GM12878 (cell line): ENCODE results near the gene SLC8B1.

Experiments used
- CHD2 ChIP-seq: IDR thresholded peaks from 2 replicates; pipeline ENCODE4 v1.6.1; 2011; ENCODE audit warnings: low read depth, low read length, improper control_type of control experiment, borderline replicate concordance
- CTCF ChIP-seq, 3 experiments: IDR thresholded peaks in 2 of 3; conservative IDR thresholded peaks in 1 of 3; 2 replicates each; pipeline ENCODE4 v1.5.1; 2011; ENCODE audit warnings: low read depth in 3 of 3, low read length in 3 of 3, mild to moderate bottlenecking in 3 of 3, control low read depth in 2 of 3, moderate library complexity in 2 of 3, inconsistent platforms in 1 of 3, mixed read lengths in 1 of 3; ENCODE audit not compliant: control insufficient read depth in 2 of 3, insufficient read depth in 1 of 3; ENCODE audit errors: extremely low read depth in 1 of 3
- GABPA ChIP-seq: IDR thresholded peaks from 2 replicates; pipeline ENCODE4 v1.6.1; 2014; ENCODE audit warnings: antibody characterized with exemption, low read depth, mild to moderate bottlenecking, inconsistent platforms
- MYC ChIP-seq: IDR thresholded peaks from 2 replicates; pipeline ENCODE4 v1.6.1; 2011; ENCODE audit warnings: mild to moderate bottlenecking, low read length, moderate library complexity, inconsistent platforms; ENCODE audit not compliant: insufficient read depth, insufficient replicate concordance, insufficient read length, severe bottlenecking
- RCOR1 ChIP-seq: conservative IDR thresholded peaks from 2 replicates; pipeline ENCODE4 v1.6.1; 2012; ENCODE audit warnings: low read depth, low read length, improper control_type of control experiment
- RFX5 ChIP-seq: IDR thresholded peaks from 2 replicates; pipeline ENCODE4 v1.6.1; 2011; ENCODE audit warnings: low read depth, low read length, improper control_type of control experiment
- SMC3 ChIP-seq: IDR thresholded peaks from 2 replicates; pipeline ENCODE4 v1.6.1; 2011; ENCODE audit warnings: low read length, improper control_type of control experiment, borderline replicate concordance
- USF2 ChIP-seq: IDR thresholded peaks from 2 replicates; pipeline ENCODE4 v1.6.1; 2011; ENCODE audit warnings: low read depth, low read length, improper control_type of control experiment, borderline replicate concordance
- ZNF384 ChIP-seq: IDR thresholded peaks from 2 replicates; pipeline ENCODE4 v1.6.1; 2012; ENCODE audit warnings: low read depth, mild to moderate bottlenecking, low read length, improper control_type of control experiment, borderline replicate concordance
- TF ChIP-seq, protein P1 (sequence below): IDR thresholded peaks from 2 replicates; pipeline ENCODE4 v1.6.1; 2012; ENCODE audit warnings: low read depth, low read length, improper control_type of control experiment

DNA sequence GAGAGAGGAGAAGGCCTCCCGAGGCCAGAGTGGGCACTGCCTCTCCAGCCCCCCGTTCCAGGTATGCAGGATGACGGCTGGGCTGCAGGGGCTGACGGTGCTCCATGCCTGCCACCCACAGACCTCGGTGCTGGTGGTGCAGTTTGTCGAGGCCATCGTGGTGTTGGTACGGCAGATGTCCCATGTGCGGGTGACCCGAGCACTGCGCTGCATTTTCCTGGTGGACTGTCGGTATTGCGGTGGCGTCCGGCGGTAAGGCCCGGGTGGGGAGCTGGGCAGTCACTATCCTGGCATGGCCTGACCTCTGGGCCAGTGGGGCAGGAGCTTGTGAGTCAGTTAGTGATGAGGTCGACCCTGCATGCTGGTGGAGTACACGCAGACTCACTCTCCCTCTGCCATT lies 66.3 kb downstream of the SLC8B1 start:
- TF ChIP-seq RFX5 (no peak), SMC3 (no peak), MYC (no peak), ZNF384 (no peak), RCOR1 (no peak), CTCF (IDR thresholded peaks at IDR 0.05 in 2 of 3, conservative IDR thresholded peaks at IDR 0.05 in 1 of 3; ENCODE audit: control insufficient read depth in 2 of 3, extremely low read depth in 1 of 3, insufficient read depth in 1 of 3, low read depth in 3 of 3, low read length in 3 of 3) (no peak), USF2 (no peak), GABPA (no peak), CHD2 (no peak)
- TF ChIP-seq, protein P1, sequence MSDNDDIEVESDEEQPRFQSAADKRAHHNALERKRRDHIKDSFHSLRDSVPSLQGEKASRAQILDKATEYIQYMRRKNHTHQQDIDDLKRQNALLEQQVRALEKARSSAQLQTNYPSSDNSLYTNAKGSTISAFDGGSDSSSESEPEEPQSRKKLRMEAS = no peak
